ENCODE data around the gene DNAH14.
"Not testable (repeated sequence)": the region's sequence is repeated elsewhere in the genome, so short reads cannot be mapped to it uniquely, and the experiment has no call there.

- not testable (repeated sequence) for TF ChIP-seq CTCF (IDR thresholded peaks at IDR 0.05); EZH2 (IDR thresholded peaks at IDR 0.05; ENCODE audit: borderline replicate concordance, insufficient read depth, low read depth, low read length, poor library complexity, severe bottlenecking)
Measured at GRCh38 chr1:224885376-224885775, 44.1 kb upstream of the DNAH14 start.

All from B cell (primary cell).